GM12878 (cell line): ENCODE results near the gene ANO5. TPM values are rescaled to one million over a fixed set of nuclear protein-coding genes. Genes with fewer than 3 reads are reported as not detected.
A peak's percentile ranks its signal among the peaks of the same experiment; 100 is the strongest.

Experiments
- ATAC-seq: fragments of 200-7000 bp; cut with Tn5 transposase; 3 replicates; pipeline ENCODE4 v1.9.1; 2020; ENCODE audit warnings: mild to moderate bottlenecking, moderate library complexity
- BruUV-seq: library from RNA; stranded (reverse); fragments of 400-500 nt; replicated peaks from 2 replicates; lab custom pipeline; 2021; lab: Mats Ljungman, UMichigan
- CTCF ChIA-PET: fragments of 300-600 bp; sonication (Branson Sonifier 250); formaldehyde crosslinking; extraction: SDS; loops from one replicate; lab custom pipeline; 2021; ENCODE audit warnings: inconsistent platforms; lab: Yijun Ruan, JAX
- POLR2A ChIA-PET: fragments of 350-600 bp; formaldehyde crosslinking; extraction: SDS; loops from one replicate; lab custom pipeline; 2021; ENCODE audit warnings: inconsistent platforms; lab: Charles Lee
- RAD21 ChIA-PET: fragments of 300-600 bp; sonication (Branson Sonifier 250); formaldehyde crosslinking; loops from one replicate; lab custom pipeline; 2023; ENCODE audit warnings: antibody characterized with exemption; ENCODE audit not compliant: unreplicated experiment; lab: Charles Lee
- SMC1A ChIA-PET: fragments of 300-600 bp; sonication (Branson Sonifier 250); formaldehyde crosslinking; loops from one replicate; lab custom pipeline; 2023; ENCODE audit not compliant: unreplicated experiment, uncharacterized antibody; lab: Charles Lee
- DNase-seq: peaks from one replicate; pipeline ENCODE4 v3.0.0-alpha.2; 2011; ENCODE audit warnings: low read depth, low spot score
- FAIRE-seq: peaks from 3 replicates; lab custom pipeline; 2011; peaks lifted over from hg19 to GRCh38; lab: Jason Lieb, UNC
- H2AFZ ChIP-seq: 2 replicates; pipeline ENCODE4 v1.6.0; 2011; ENCODE audit warnings: low read depth, low read length, control low read depth; ENCODE audit not compliant: control insufficient read depth
- H3K27ac ChIP-seq: 2 replicates; pipeline ENCODE4 v1.5.1; 2011; ENCODE audit warnings: control low read depth; ENCODE audit not compliant: control insufficient read depth, insufficient read depth
- H3K27me3 ChIP-seq, 2 experiments: replicated peaks in 1 of 2; 2 replicates each; pipeline versions ENCODE4 v1.6.0 to v1.6.1; 2011; ENCODE audit warnings: low read length in 1 of 2; ENCODE audit not compliant: control insufficient read depth in 2 of 2, insufficient read depth in 2 of 2
- H3K36me3 ChIP-seq, 2 experiments: 2 replicates each; pipeline ENCODE4 v1.5.1; 2011; ENCODE audit warnings: low read length in 1 of 2; ENCODE audit not compliant: control insufficient read depth in 2 of 2, insufficient read depth in 2 of 2
- H3K4me1 ChIP-seq: 2 replicates; pipeline ENCODE4 v1.6.1; 2011; ENCODE audit warnings: mild to moderate bottlenecking, low read length, moderate library complexity, mixed read lengths; ENCODE audit not compliant: control insufficient read depth, insufficient read depth
- H3K4me2 ChIP-seq: 2 replicates; pipeline ENCODE4 v1.6.0; 2011; ENCODE audit warnings: control low read depth; ENCODE audit not compliant: control insufficient read depth, insufficient read depth
- H3K4me3 ChIP-seq: fragments of 200-600 bp; sonication (generic); 2 replicates; pipeline ENCODE4 v1.5.1; 2016
- H3K79me2 ChIP-seq: 2 replicates; pipeline ENCODE4 v1.6.0; 2011; ENCODE audit warnings: low read length; ENCODE audit not compliant: control insufficient read depth, insufficient read depth
- H3K9ac ChIP-seq: 2 replicates; pipeline ENCODE4 v1.8.0; 2011; ENCODE audit warnings: low read length, control low read depth, mixed read lengths; ENCODE audit not compliant: control insufficient read depth, insufficient read depth
- H3K9me3 ChIP-seq: replicated peaks from 3 replicates; pipeline ENCODE4 v1.5.1; 2011; ENCODE audit warnings: mild to moderate bottlenecking, low read length; ENCODE audit not compliant: control insufficient read depth, insufficient read depth
- H4K20me1 ChIP-seq: 2 replicates; pipeline ENCODE4 v1.6.0; 2011; ENCODE audit not compliant: control insufficient read depth, insufficient read depth
- BHLHE40 ChIP-seq, 2 experiments: fragments of 450-650 bp in 1 of 2; IDR thresholded peaks; 2 replicates each; pipeline ENCODE4 v1.6.1; 2011 to 2017; ENCODE audit warnings: low read depth in 2 of 2, borderline replicate concordance in 1 of 2, improper control_type of control experiment in 1 of 2, low read length in 1 of 2, mild to moderate bottlenecking in 1 of 2
- CBX5 ChIP-seq: sonication (generic); IDR thresholded peaks from 2 replicates; pipeline ENCODE4 v1.6.1; 2016; ENCODE audit warnings: low read depth, moderate library complexity, mild to moderate bottlenecking, inconsistent platforms
- CHD4 ChIP-seq: fragments of 200-600 bp; sonication (generic); IDR thresholded peaks from 2 replicates; pipeline ENCODE4 v1.6.1; 2016; ENCODE audit warnings: mild to moderate bottlenecking
- FOXM1 ChIP-seq: IDR thresholded peaks from 2 replicates; pipeline ENCODE4 v1.6.1; 2012; ENCODE audit warnings: low read depth, mild to moderate bottlenecking, inconsistent platforms, low read length, moderate library complexity
- LARP7 ChIP-seq: fragments of 450-650 bp; IDR thresholded peaks from 2 replicates; pipeline ENCODE4 v1.6.1; 2017; ENCODE audit warnings: mild to moderate bottlenecking
- RAD21 ChIP-seq: IDR thresholded peaks from 2 replicates; pipeline ENCODE4 v1.6.1; 2011; ENCODE audit warnings: mild to moderate bottlenecking, low read depth, low read length, moderate library complexity; ENCODE audit not compliant: insufficient read depth
- RUNX3 ChIP-seq: IDR thresholded peaks from 2 replicates; pipeline ENCODE4 v1.6.1; 2012; ENCODE audit warnings: low read length, inconsistent platforms
- SPI1 ChIP-seq: IDR thresholded peaks from 2 replicates; pipeline ENCODE4 v1.6.1; 2011; ENCODE audit warnings: low read depth, mild to moderate bottlenecking, low read length, moderate library complexity, borderline replicate concordance; ENCODE audit not compliant: insufficient read depth
- STAT1 ChIP-seq: fragments of 450-650 bp; conservative IDR thresholded peaks from 2 replicates; pipeline ENCODE4 v1.6.1; 2014; ENCODE audit warnings: antibody characterized with exemption, mild to moderate bottlenecking
- ZNF24 ChIP-seq: fragments of 450-650 bp; IDR thresholded peaks from 2 replicates; pipeline ENCODE4 v1.6.1; 2017; ENCODE audit warnings: antibody characterized with exemption, mild to moderate bottlenecking
- WGBS: methylation state at CpG from one replicate; pipeline ENCODE4 v1.1.6; 2016; ENCODE audit warnings: low lambda C conversion rate; ENCODE audit not compliant: insufficient replicate concordance, insufficient coverage; ENCODE audit errors: missing lambda C conversion rate; 5-methylcytosine and 5-hydroxymethylcytosine counted together
- in situ Hi-C: fragments of 300-500 bp; cut with MboI; formaldehyde crosslinking; loops from 9 replicates; pipeline ENCODE4 v1.14.3; 2018; ENCODE audit warnings: mixed read lengths
- intact Hi-C: fragments of 100-400 bp; cut with micrococcal nuclease; formaldehyde crosslinking; loops from one replicate; pipeline ENCODE4 v1.14.2; 2022; ENCODE audit not compliant: unreplicated experiment
- polyA plus RNA-seq, 11 experiments: library from polyadenylated mRNA; depleted of rRNA in 4 of 11; unstranded in 6 of 11; stranded (reverse) in 5 of 11; fragments of >200 nt; fragmentation: Nextera tagmentation in 4 of 11; fragmentation: Illumina TruSeq in 1 of 11; extraction: Ambion mirVana in 4 of 11; extraction: Trizol in 1 of 11; gene quantifications; 1 replicate in 1 of 11; 2 replicates in 10 of 11; pipeline versions ENCODE4 v1.2.1 to v1.2.3, GENCODE V29; 2011 to 2016; ENCODE audit warnings: inconsistent platforms in 2 of 11, missing spikeins in 2 of 11, low read depth in 1 of 11
- total RNA-seq, 4 experiments: library from RNA; depleted of rRNA in 3 of 4; stranded (reverse); fragments of >200 nt in 3 of 4; fragmentation: Illumina TruSeq in 1 of 4; extraction: Trizol in 1 of 4; gene quantifications; 2 replicates each; pipeline versions ENCODE4 v1.2.1 to v1.2.3, GENCODE V29; 2013 to 2021
- TF ChIP-seq, protein P1 (sequence below): IDR thresholded peaks from 2 replicates; pipeline ENCODE4 v1.6.1; 2011; ENCODE audit warnings: low read depth, mild to moderate bottlenecking, low read length, moderate library complexity, borderline replicate concordance; ENCODE audit errors: extremely low read depth
- TF ChIP-seq, protein P2 (sequence below), 3 experiments: IDR thresholded peaks in 2 of 3; conservative IDR thresholded peaks in 1 of 3; 2 replicates each; pipeline ENCODE4 v1.5.1; 2011; ENCODE audit warnings: low read depth in 3 of 3, low read length in 3 of 3, mild to moderate bottlenecking in 3 of 3, control low read depth in 2 of 3, moderate library complexity in 2 of 3, inconsistent platforms in 1 of 3, mixed read lengths in 1 of 3; ENCODE audit not compliant: control insufficient read depth in 2 of 3, insufficient read depth in 1 of 3; ENCODE audit errors: extremely low read depth in 1 of 3
- TF ChIP-seq, protein P3 (sequence below): fragments of 450-650 bp; IDR thresholded peaks from 2 replicates; pipeline ENCODE4 v1.6.1; 2016; ENCODE audit warnings: mild to moderate bottlenecking, moderate library complexity, borderline replicate concordance
- TF ChIP-seq, protein P4 (sequence below): fragments of 450-650 bp; conservative IDR thresholded peaks from 2 replicates; pipeline ENCODE4 v1.6.1; 2017; ENCODE audit warnings: mild to moderate bottlenecking, moderate library complexity

The ANO5 gene
- total and polyA plus RNA-seq, 10 of the 15 experiments (the other 5 are each of a cell fraction or from before 2014, with no cell fraction given): 1.6 to 10.2 (median 4.1) TPM

DNA sequence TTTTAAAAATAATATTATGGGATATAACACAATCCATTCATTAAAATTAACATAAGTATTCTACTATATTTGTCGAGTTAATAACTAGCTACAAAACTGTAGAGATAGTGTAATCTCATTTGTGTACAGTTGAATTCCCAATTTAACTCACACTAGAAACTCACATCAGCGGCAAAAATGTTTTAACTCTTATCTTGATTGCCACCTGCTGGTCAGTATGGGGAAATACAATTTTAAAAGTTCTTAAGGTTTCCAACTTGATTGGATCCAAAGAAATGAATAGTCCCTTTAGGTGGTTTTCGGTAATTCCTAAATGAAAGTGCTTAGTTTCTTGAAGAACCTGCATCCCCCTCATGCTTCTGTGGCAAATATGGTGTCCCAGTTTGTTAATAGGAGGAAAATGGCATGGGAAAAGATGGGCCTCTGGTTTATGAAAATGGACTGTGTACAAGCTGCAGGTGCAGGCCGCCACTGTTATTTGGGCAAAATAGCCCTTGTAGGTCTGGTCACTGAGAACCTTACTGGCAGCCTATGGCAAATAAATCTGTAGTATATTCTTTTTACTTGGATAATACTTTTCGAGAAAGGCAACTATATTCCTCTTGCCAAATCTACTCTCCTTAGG lies 111.6 kb downstream of the ANO5 start:
- DNase-seq (no peak), ATAC-seq (peak; percentile 66), FAIRE-seq (peak; percentile 92)
- CTCF ChIA-PET: interaction anchor here (0.5 to 7.7 kb wide), 25 partner anchors 13 to 189 kb away, joined by 3 to 210 read pairs (median 4); no protein-coding TSS in a partner anchor
- RAD21 ChIA-PET: interaction anchor here (1.4 to 8.3 kb wide), 3 partner anchors 54 to 134 kb away, joined by 3 to 120 read pairs (median 14); no protein-coding TSS in a partner anchor
- H3K9ac ChIP-seq: no peak overlapping the region
- no peaks in the 10 kb centered on the region for H3K27me3 ChIP-seq
- POLR2A ChIA-PET: no interaction called here
- H4K20me1 ChIP-seq: no peaks in the 10 kb centered on the region
- no peaks in the 10 kb centered on the region for H3K9me3 ChIP-seq
- H3K4me1 ChIP-seq: no peaks in the 10 kb centered on the region
- intact Hi-C loops: loop anchor here (1.0 to 10.0 kb wide), 3 partner anchors 59 to 370 kb away; no protein-coding TSS in a partner anchor
- no peak overlapping the region for H3K4me2 ChIP-seq
- no TSS peak for BruUV-seq
- no peaks in the 10 kb centered on the region for H3K36me3 ChIP-seq
- no peak overlapping the region for H3K4me3 ChIP-seq
- H3K79me2 ChIP-seq: no peaks in the 10 kb centered on the region
- H3K27ac ChIP-seq: no peak overlapping the region
- SMC1A ChIA-PET: interaction anchor here (0.8 to 5.1 kb wide), 16 partner anchors 23 to 483 kb away, joined by 3 to 95 read pairs (median 4); no protein-coding TSS in a partner anchor
- H2AFZ ChIP-seq: no peak overlapping the region
- in situ Hi-C loops: loop anchor here (10.0 kb wide), 1 partner anchor 1660 kb away; no protein-coding TSS in a partner anchor
- WGBS: 16% methylated on average over 5 of the region's 5 CpGs
- TF ChIP-seq RAD21 (peak; percentile 73), FOXM1 (no peak), RUNX3 (no peak), CHD4 (no peak), ZNF24 (no peak), STAT1 (no peak), BHLHE40 (IDR thresholded peaks at IDR 0.05; ENCODE audit: borderline replicate concordance in 1 of 2, low read depth in 2 of 2, low read length in 1 of 2) (no peak), SPI1 (no peak), CBX5 (no peak), LARP7 (no peak)
- TF ChIP-seq, protein P1, sequence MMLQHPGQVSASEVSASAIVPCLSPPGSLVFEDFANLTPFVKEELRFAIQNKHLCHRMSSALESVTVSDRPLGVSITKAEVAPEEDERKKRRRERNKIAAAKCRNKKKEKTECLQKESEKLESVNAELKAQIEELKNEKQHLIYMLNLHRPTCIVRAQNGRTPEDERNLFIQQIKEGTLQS: no peak
- TF ChIP-seq, protein P2, sequence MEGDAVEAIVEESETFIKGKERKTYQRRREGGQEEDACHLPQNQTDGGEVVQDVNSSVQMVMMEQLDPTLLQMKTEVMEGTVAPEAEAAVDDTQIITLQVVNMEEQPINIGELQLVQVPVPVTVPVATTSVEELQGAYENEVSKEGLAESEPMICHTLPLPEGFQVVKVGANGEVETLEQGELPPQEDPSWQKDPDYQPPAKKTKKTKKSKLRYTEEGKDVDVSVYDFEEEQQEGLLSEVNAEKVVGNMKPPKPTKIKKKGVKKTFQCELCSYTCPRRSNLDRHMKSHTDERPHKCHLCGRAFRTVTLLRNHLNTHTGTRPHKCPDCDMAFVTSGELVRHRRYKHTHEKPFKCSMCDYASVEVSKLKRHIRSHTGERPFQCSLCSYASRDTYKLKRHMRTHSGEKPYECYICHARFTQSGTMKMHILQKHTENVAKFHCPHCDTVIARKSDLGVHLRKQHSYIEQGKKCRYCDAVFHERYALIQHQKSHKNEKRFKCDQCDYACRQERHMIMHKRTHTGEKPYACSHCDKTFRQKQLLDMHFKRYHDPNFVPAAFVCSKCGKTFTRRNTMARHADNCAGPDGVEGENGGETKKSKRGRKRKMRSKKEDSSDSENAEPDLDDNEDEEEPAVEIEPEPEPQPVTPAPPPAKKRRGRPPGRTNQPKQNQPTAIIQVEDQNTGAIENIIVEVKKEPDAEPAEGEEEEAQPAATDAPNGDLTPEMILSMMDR (IDR thresholded peaks at IDR 0.05 in 2 of 3, conservative IDR thresholded peaks at IDR 0.05 in 1 of 3; ENCODE audit: control insufficient read depth in 2 of 3, extremely low read depth in 1 of 3, insufficient read depth in 1 of 3, low read depth in 3 of 3, low read length in 3 of 3): peak; percentile 40 to 64 (median 48); a peak in 5 of 6 replicates
- TF ChIP-seq, protein P3, sequence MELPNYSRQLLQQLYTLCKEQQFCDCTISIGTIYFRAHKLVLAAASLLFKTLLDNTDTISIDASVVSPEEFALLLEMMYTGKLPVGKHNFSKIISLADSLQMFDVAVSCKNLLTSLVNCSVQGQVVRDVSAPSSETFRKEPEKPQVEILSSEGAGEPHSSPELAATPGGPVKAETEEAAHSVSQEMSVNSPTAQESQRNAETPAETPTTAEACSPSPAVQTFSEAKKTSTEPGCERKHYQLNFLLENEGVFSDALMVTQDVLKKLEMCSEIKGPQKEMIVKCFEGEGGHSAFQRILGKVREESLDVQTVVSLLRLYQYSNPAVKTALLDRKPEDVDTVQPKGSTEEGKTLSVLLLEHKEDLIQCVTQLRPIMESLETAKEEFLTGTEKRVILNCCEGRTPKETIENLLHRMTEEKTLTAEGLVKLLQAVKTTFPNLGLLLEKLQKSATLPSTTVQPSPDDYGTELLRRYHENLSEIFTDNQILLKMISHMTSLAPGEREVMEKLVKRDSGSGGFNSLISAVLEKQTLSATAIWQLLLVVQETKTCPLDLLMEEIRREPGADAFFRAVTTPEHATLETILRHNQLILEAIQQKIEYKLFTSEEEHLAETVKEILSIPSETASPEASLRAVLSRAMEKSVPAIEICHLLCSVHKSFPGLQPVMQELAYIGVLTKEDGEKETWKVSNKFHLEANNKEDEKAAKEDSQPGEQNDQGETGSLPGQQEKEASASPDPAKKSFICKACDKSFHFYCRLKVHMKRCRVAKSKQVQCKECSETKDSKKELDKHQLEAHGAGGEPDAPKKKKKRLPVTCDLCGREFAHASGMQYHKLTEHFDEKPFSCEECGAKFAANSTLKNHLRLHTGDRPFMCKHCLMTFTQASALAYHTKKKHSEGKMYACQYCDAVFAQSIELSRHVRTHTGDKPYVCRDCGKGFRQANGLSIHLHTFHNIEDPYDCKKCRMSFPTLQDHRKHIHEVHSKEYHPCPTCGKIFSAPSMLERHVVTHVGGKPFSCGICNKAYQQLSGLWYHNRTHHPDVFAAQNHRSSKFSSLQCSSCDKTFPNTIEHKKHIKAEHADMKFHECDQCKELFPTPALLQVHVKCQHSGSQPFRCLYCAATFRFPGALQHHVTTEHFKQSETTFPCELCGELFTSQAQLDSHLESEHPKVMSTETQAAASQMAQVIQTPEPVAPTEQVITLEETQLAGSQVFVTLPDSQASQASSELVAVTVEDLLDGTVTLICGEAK: no peak
- TF ChIP-seq, protein P4, sequence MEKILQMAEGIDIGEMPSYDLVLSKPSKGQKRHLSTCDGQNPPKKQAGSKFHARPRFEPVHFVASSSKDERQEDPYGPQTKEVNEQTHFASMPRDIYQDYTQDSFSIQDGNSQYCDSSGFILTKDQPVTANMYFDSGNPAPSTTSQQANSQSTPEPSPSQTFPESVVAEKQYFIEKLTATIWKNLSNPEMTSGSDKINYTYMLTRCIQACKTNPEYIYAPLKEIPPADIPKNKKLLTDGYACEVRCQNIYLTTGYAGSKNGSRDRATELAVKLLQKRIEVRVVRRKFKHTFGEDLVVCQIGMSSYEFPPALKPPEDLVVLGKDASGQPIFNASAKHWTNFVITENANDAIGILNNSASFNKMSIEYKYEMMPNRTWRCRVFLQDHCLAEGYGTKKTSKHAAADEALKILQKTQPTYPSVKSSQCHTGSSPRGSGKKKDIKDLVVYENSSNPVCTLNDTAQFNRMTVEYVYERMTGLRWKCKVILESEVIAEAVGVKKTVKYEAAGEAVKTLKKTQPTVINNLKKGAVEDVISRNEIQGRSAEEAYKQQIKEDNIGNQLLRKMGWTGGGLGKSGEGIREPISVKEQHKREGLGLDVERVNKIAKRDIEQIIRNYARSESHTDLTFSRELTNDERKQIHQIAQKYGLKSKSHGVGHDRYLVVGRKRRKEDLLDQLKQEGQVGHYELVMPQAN: no peak
